ENCODE measurements around the gene TPP1.

The TPP1 gene

DNA sequence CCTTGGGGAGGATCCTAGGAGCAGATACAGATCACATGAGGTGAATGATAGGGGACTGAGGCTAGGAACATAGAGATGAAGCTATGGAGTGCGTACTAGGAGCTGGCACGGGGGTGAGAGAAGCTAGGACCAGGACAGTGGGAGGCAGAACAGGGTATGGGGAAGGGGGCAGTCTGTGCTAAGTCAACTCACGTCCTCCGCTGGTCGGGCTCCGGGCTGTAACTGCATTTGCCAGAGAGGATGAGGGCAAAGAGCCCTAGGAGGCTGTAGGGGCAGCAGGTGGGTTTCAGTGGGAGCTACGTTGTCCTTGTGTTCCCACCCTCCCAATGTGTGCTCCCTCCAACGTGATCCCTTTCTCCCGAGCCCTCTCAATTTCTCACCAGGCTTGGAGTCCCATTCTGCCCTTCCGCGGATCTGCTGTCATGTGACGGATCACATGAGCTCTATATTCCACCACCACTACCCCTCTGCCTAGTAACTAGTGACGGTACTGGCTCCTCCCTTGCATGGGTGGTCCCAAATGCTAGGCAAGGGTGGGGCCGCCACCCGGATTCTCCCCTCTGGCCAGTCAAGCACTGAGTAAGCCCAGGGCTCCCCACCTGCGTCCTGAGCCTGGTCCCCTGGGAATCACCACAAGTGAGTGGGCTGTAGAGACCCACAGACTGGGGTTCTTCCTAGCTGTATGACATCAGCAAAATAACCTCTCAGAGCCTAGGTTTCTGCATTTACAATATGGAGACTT is at the start of gene TPP1:
TPP1 (minus strand) TSS at position 419 of the 742 bp plus-strand sequence; CDS start at position 397, 22 bp downstream.
- peak; percentile 89 for DNase-seq

GRCh38 chr11:6667733-6668374 is 48.6 kb upstream of the TPP1 start:
- no peak for DNase-seq

DNA sequence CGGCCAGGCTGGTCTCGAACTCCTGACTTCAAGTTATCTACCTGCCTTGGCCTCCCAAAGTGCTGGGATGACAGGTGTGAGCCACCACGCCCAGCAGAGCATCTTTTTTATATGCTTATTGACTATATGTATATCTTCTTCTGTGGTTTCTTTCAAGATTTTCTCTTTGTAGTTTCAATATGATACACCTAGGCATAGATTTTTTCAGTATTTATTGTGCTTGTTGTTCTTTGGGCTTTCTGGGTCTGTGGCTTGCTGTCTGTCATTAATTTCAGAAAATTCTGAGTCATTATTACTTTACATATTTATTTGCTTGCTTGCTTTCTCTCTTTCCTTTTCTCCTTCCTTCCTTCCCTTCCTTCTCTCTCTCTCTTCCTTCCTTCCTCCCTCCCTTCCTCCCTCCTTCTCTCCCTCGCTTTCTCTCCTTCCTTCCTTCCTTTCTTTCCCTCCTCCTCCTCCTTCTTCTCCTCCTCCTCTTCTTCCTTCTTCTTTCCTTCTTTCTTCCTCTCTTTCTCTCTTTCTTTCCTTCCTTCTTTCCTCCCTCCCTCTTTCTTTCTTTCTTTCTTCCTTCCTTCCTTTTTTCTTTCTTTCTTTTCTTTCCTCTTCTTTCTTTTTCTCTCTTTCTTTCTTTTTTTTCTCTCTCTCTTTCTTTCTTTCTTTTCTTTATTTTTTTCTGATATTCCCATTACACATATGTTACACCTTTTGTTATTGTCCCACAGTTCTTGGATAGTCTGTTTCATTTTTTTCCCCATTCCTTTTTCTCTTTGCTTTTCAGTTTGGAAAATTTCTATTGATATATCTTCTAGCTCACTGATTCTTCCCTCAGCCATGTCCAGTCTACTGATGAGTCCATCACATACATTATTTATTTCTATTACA is 47.3 kb upstream of the TPP1 start:
- DNase-seq, result no peak

GRCh38 chr11:6664551-6664950 is 45.3 kb upstream of the TPP1 start:
- DNase-seq, result no peak

- DNase-seq, result no peak
Measured at GRCh38 chr11:6663794-6664469, 44.7 kb upstream of the TPP1 start.

GRCh38 chr11:6660712-6661111 is 41.5 kb upstream of the TPP1 start:
- no peak for DNase-seq

GRCh38 chr11:6658647-6659046 is 39.4 kb upstream of the TPP1 start:
- no peak for DNase-seq

DNA sequence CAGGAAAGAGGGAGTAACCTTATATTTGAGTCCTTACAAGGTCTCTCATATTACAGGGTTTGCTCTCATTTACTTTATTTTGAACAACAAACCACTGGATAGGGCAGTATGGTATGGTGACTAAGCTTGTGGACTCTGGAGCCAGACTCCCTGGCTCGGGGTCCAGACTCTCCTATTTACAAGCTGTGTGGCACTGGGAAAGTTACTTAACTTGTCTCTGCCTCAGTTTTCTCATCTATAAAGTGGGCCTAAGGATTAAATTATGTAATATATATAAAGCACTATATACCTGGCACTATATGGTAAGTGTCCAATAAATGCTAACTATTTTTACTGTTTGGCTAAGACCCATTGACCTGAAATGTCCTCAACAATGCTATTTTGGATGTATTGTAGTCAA is 38.1 kb upstream of the TPP1 start:
- no peak for DNase-seq

DNA sequence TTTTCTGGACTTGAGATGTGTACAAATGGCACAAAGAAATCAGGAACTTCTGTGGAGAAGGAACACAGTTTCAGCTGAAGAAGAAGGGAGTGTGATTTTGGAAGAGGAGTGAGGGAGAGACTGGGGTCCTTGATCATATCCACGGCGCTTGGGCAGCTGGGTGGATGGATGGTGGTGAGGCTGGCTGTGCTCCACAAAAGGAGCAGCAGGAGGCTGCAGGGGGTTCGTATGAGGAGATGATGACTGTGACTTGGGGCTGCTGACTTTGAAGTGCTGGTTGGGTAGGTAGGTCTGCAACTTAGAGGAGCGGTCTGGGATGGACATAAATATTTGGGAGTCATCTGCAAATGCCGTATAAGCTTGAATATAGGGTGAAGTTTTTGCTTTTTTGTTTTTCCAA is 37.7 kb upstream of the TPP1 start:
- no peak for DNase-seq

GRCh38 chr11:6656584-6656915 is 37.3 kb upstream of the TPP1 start:
- no peak for DNase-seq

- DNase-seq, result no peak
Measured at GRCh38 chr11:6655790-6656583, 36.8 kb upstream of the TPP1 start, which contains the start of gene DCHS1. TSS of gene DCHS1 (minus strand) at chr11:6655809. CDS start at chr11:6641613, 14,196 bp downstream.

- peak; percentile 43 for DNase-seq
Measured at GRCh38 chr11:6655020-6655789, 36.0 kb upstream of the TPP1 start.

- DNase-seq, result no peak
Measured at GRCh38 chr11:6654281-6655019, 35.2 kb upstream of the TPP1 start.

- DNase-seq, result no peak
Measured at GRCh38 chr11:6653656-6654055, 34.4 kb upstream of the TPP1 start.

- DNase-seq, result no peak
Measured at GRCh38 chr11:6653097-6653496, 33.9 kb upstream of the TPP1 start.

GRCh38 chr11:6652182-6652581 is 33.0 kb upstream of the TPP1 start:
- DNase-seq, result no peak

GRCh38 chr11:6650980-6651379 is 31.8 kb upstream of the TPP1 start:
- DNase-seq, result peak; percentile 57

- no peak for DNase-seq
Measured at GRCh38 chr11:6650104-6650503, 30.9 kb upstream of the TPP1 start.

- no peak for DNase-seq
Measured at GRCh38 chr11:6648501-6648900, 29.3 kb upstream of the TPP1 start.

DNA sequence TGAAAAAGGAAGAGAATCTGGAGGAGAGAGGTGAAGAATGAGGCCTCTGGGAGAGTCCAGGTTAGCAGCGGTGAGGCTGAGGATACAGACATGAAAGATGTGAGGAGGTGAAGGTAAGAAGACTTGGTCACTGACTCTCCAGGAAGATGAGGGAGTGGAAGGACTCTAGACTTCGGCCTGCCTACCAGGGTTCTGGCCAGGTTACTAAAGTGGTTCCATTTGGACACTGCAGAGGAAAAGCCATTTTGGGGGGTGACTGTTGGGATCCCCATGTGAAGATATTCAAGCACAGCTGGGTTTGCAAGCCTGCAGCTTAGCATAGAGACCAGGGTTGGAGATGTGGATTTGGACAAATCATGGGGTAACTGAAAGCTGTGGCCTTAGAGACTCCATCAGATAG is 28.6 kb upstream of the TPP1 start:
- no peak for DNase-seq

Data from activated CD4-positive, alpha-beta T cell treated with anti-CD3 and anti-CD28 coated beads for 48 hours (primary cell).